Astrocyte of the spinal cord (primary cell): Measurements from ENCODE around the gene BBC3.
A peak's percentile ranks its signal among the peaks of the same experiment; 100 is the strongest.

Source experiments
- DNase-seq: peaks from one replicate; pipeline ENCODE4 v3.0.0; 2011; ENCODE audit warnings: low read depth, low spot score
- H3K4me3 ChIP-seq: 2 replicates; pipeline ENCODE4 v1.5.1; 2011; ENCODE audit warnings: low read depth, mild to moderate bottlenecking, low read length, moderate library complexity
- in situ Hi-C: cut with HindIII; loops from 2 replicates; pipeline ENCODE4 v1.10.0; 2017; ENCODE audit warnings: low sequenced_read_pairs
- TF ChIP-seq, protein P1 (sequence below): IDR thresholded peaks from 2 replicates; pipeline ENCODE4 v1.5.1; 2012; ENCODE audit warnings: low read depth, mild to moderate bottlenecking, low read length, inconsistent platforms

Gene BBC3

DNA sequence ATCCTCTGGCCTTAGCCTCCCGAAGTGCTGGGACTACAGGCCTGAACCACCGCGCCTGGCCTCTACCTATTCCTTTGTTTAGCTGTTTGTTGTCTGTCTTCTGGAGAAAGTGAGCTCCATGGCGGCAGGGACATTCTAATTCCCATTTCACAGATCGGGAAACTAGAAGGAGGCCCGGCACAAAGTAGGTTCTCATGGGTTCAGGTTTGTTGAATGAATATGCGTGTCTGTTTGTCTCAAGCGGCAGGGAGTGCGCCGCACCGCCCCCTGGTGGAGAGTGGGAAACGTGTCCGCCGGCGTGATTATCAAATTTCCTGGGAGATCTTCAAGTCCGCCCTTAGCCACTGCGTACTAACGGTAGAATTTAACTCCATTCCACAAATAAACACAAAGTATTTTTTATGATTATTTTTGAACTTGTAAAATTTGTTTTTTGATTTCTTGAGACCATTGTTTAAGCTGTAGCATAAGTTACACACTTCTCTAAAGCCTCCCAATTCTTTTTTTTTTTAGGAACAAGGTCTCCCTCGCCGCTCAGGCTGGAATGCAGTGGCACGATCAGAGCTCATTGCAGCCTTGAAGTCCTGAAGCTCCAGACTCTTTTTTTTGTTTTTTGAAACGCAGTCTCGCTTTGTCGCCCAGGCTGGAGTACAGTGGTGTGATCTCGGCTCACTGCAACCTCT lies 16.4 kb upstream of the BBC3 start:
- TF ChIP-seq, protein P1, sequence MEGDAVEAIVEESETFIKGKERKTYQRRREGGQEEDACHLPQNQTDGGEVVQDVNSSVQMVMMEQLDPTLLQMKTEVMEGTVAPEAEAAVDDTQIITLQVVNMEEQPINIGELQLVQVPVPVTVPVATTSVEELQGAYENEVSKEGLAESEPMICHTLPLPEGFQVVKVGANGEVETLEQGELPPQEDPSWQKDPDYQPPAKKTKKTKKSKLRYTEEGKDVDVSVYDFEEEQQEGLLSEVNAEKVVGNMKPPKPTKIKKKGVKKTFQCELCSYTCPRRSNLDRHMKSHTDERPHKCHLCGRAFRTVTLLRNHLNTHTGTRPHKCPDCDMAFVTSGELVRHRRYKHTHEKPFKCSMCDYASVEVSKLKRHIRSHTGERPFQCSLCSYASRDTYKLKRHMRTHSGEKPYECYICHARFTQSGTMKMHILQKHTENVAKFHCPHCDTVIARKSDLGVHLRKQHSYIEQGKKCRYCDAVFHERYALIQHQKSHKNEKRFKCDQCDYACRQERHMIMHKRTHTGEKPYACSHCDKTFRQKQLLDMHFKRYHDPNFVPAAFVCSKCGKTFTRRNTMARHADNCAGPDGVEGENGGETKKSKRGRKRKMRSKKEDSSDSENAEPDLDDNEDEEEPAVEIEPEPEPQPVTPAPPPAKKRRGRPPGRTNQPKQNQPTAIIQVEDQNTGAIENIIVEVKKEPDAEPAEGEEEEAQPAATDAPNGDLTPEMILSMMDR, result peak; percentile 92
- peak; percentile 83 for DNase-seq
- no peak overlapping the region for H3K4me3 ChIP-seq
- in situ Hi-C loops, result no loop called here

DNA sequence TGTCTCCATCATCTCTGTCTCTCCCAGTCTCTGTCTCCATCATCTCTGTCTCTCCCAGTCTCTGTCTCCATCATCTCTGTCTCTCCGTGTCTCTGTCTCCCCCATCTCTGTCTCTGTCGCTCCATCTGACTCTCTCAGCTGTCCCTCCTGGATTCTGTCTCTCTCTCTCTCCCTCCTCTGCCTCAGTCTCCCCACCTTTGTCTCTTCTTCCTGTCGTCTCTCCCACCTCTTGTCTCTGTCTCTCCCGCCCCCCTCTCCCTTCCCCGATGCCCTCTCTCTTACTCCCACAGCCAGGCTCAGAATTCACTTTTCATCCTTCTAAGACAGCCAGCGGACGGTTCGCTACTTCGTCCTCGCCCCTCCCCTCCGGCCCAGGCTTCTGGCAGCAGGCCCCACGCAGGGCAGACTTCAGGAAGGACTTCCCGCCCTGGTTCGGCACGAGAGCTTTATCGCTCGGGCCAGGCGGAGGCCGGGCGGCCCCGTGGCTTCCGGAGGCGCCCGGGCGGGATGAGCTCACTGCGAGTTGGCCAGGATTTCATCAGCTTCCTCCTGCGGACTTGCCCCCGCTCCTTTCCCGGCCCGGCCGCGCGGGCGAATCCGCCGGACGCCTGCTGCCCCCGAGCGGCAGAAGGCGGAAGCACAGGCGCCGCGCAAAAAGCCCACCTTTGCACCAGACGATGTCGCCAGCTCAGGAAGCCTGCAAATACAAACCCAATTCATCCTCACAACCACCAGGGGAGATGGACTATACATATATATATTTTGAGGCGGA lies 13.0 kb upstream of the BBC3 start:
- in situ Hi-C loops, result no loop called here
- H3K4me3 ChIP-seq, result peak overlapping the region; percentile 48
- TF ChIP-seq, protein P1, result peak; percentile 86
- peak; percentile 98 for DNase-seq

DNA sequence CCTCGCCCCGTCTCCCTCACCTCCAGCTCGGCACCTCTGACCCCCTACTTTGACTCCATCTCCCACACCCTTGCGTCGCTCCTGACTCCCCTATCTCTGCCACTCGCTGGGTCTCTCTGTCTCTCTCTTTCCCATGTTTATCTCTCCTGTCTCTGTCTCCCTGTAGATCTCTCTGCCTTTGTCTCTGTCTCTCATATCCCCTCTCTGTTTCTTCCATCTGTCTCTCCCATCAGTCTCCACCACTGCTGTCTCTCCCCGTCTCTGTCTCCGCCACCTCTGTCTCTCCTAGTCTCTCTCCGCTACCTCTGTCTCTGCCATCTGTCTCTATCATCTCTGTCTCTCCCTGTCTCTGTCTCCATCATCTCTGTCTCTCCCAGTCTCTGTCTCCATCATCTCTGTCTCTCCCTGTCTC lies 12.4 kb upstream of the BBC3 start:
- in situ Hi-C loops, result no loop called here
- TF ChIP-seq, protein P1, result no peak
- DNase-seq, result no peak
- peak overlapping the region; percentile 48 for H3K4me3 ChIP-seq

DNA sequence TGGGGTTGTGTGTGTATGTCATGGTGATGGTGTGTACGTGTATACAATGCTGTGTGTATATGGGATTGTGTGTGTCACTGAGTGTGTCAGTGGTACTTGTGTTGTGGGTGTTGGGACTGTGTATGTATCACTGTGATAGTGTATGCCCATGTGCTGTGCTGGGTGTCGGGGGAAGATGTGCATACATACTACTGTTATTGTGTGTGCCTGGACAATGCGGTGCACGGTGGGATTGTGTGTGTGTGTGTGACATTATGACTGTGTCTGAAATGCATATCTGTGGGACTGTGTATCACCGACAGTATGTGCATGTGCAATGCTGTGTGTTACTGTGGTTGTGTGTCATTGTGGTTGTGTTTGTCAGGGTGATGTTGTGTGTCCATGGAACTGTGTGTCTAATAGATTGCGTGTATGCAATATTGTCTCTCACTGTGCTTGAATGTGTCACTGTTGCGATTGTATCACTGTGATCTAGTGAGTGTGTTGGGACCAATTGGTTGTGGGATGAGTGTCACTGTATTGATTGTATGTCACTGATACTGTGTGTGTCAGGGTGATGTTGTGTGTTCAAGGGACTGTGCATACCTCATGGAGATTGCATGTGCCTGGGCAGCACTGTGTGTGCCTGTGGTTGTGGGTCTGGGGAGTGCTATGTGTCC lies 11.0 kb upstream of the BBC3 start:
- in situ Hi-C loops, result no loop called here
- TF ChIP-seq, protein P1, result no peak
- no peak for DNase-seq
- H3K4me3 ChIP-seq, result no peak overlapping the region

DNA sequence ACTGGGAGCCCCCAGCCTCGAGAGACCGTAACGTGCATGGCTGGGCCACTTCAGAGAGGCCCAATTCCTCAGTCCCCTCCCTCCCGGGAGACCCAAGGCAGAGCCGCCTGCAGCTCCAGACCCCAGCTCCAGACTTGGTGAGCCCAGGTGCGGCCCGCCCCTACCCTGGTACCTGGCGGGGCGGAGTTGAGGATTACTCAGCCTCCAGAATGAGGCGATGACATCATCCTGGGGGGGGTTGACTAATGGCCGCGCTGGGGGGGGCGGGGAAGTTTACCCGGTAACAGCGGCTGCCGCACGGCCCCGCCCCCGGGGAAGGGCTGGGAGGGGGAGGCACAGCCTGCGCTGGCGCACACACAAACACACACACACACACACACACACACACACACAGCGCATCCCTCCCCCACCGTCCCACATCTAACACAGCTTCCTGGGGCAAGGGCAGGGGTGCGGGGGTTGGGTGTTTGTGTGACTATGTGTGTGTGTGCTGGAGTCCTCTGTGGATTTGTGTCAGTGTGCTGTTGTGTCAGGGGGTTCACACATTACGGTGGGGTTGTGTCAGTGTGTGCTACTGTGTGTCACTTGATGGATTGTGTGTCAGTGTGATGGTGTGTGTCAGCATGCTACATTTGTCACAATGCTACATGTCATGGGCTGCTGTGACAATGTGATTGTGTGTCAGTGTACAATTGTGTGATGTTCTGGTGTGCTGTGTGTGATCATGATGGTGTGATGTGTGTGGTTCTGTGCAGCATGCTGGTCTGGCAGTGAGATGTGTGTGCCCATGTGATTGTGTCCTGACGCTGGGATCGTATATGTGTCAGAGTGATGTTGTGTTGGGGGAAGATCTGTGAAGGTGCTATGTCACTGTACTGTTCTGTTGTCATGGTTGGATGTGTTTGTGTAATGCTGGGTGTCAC lies 10.3 kb upstream of the BBC3 start:
- DNase-seq, result peak; percentile 81
- H3K4me3 ChIP-seq, result no peak overlapping the region
- TF ChIP-seq, protein P1, result no peak
- in situ Hi-C loops, result no loop called here

DNA sequence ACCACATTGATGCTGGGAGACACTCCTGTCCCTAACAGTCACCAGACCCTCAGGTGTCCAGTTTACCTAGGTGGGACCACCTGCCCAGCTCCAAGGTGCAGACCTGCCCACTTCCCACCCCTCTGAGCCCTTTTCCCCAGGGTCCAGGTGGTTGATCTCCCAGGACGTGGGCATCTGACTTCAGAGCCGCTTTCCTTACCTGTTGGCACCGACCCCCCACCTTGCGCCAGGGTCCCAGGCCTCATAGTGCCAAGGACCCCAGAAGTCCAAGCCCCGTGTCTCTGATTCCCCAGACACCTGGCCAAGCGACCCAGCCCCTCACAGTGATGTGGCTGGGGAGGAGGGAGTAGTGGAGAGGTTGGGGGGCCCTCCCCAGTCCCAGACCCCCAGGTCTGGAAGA lies 9.6 kb upstream of the BBC3 start:
- DNase-seq, result no peak
- H3K4me3 ChIP-seq, result no peak overlapping the region

More for the DNA sequence above, 9.6 kb upstream of the BBC3 start:
- TF ChIP-seq, protein P1, result no peak
- in situ Hi-C loops, result no loop called here
